IPS DF 4.7 (cell line): ENCODE measurements around the gene ARHGAP27.

Experiments
- DNase-seq: peaks from one replicate; pipeline ENCODE4 v3.0.0-alpha.2; 2013; ENCODE audit warnings: low spot score; ENCODE audit errors: extremely low read depth

Gene ARHGAP27

GRCh38 chr17:45431531-45432404 lies 902 bp downstream of the ARHGAP27 start:
- DNase-seq: peak; percentile 84

GRCh38 chr17:45430738-45431530 lies 1.7 kb downstream of the ARHGAP27 start:
- DNase-seq: no peak

GRCh38 chr17:45430006-45430737 lies 2.5 kb downstream of the ARHGAP27 start:
- no peak for DNase-seq

GRCh38 chr17:45429339-45430005 lies 3.2 kb downstream of the ARHGAP27 start:
- DNase-seq: no peak

- no peak for DNase-seq
These were observed 3.7 kb downstream of the ARHGAP27 start for GRCh38 chr17:45428931-45429338.

- DNase-seq: no peak
These were observed 4.5 kb downstream of the ARHGAP27 start for GRCh38 chr17:45428050-45428617.

GRCh38 chr17:45427181-45427835 lies 5.4 kb downstream of the ARHGAP27 start:
- DNase-seq: no peak

- DNase-seq: no peak
These were observed 6.1 kb downstream of the ARHGAP27 start for GRCh38 chr17:45426561-45426960.

- DNase-seq: no peak
These were observed 6.7 kb downstream of the ARHGAP27 start for GRCh38 chr17:45425984-45426413.

- DNase-seq: peak; percentile 86
These were observed 7.3 kb downstream of the ARHGAP27 start for GRCh38 chr17:45425125-45425983.

GRCh38 chr17:45424769-45425124 lies 7.9 kb downstream of the ARHGAP27 start:
- DNase-seq: no peak

- DNase-seq: no peak
These were observed 8.7 kb downstream of the ARHGAP27 start for GRCh38 chr17:45423975-45424335.

- DNase-seq: no peak
These were observed 9.2 kb downstream of the ARHGAP27 start for GRCh38 chr17:45423304-45423974.

GRCh38 chr17:45414990-45415881 lies 17.4 kb downstream of the ARHGAP27 start:
- no peak for DNase-seq

- DNase-seq: no peak
These were observed 19.2 kb downstream of the ARHGAP27 start for GRCh38 chr17:45413498-45413923.

GRCh38 chr17:45411348-45412105 lies 21.1 kb downstream of the ARHGAP27 start:
- DNase-seq: no peak
